Effector memory CD4-positive, alpha-beta T cell (primary cell): ENCODE results near the gene PKD1L1.

Source experiments
- DNase-seq, 3 donors: peaks; one replicate each; pipeline ENCODE4 v3.0.0-alpha.2; 2020
- H3K27ac ChIP-seq: 2 replicates; pipeline ENCODE4 v1.7.0; 2013; ENCODE audit warnings: mild to moderate bottlenecking, low read length, moderate library complexity; ENCODE audit not compliant: insufficient read depth, poor library complexity, severe bottlenecking
- H3K27me3 ChIP-seq: replicated peaks from 2 replicates; pipeline ENCODE4 v1.7.0; 2013; ENCODE audit warnings: mild to moderate bottlenecking, low read length; ENCODE audit not compliant: insufficient read depth, control insufficient read depth, poor library complexity, severe bottlenecking
- H3K36me3 ChIP-seq: 2 replicates; pipeline ENCODE4 v1.7.0; 2013; ENCODE audit warnings: mild to moderate bottlenecking, low read length, moderate library complexity; ENCODE audit not compliant: control insufficient read depth, insufficient read depth
- H3K4me1 ChIP-seq: 2 replicates; pipeline ENCODE4 v1.7.0; 2013; ENCODE audit warnings: low read length, mild to moderate bottlenecking; ENCODE audit not compliant: control insufficient read depth, insufficient read depth, poor library complexity, severe bottlenecking
- H3K4me3 ChIP-seq: 2 replicates; pipeline ENCODE4 v1.7.0; 2013; ENCODE audit warnings: low read length, low read depth, mild to moderate bottlenecking; ENCODE audit not compliant: insufficient read depth, poor library complexity, severe bottlenecking
- H3K9me3 ChIP-seq: 2 replicates; pipeline ENCODE4 v1.7.0; 2013; ENCODE audit warnings: mild to moderate bottlenecking, low read length, moderate library complexity; ENCODE audit not compliant: control insufficient read depth

The PKD1L1 gene

DNA sequence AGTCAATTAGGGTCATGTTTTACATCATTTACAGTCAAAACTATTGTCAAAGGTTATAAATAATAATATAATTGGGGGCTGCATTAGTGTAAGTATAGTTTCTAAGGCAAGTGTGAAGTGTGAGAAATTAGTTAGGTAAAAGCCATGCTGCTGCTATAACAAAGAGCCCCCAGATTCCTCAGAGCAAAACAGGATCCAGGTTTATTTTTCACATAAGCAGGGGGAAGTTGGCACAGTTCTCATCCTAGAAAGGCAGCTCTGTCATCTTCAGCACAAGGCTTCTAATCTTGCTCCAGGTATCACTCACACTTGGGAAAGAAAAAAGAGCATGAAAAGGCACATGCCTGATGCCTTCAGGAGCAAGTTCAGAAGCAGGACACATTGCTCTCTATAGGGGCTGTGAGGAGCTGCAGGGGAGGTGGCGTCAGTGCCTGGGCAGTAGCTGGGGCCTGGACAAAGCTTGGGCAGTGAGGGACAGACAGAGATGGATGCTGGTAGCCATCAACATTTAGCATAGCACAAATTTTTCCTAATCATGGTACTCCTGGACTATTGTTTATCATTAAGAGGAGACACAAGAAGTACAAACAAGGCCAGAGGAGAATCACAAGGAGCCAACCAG, 170.6 kb downstream of the PKD1L1 start:
- no peak for DNase-seq
- H3K27me3 ChIP-seq: no peaks in the 10 kb centered on the region
- no peaks in the 10 kb centered on the region for H3K9me3 ChIP-seq
- no peaks in the 10 kb centered on the region for H3K36me3 ChIP-seq
- no peak overlapping the region for H3K27ac ChIP-seq
- no peak overlapping the region for H3K4me3 ChIP-seq
- H3K4me1 ChIP-seq: no peaks in the 10 kb centered on the region

DNA sequence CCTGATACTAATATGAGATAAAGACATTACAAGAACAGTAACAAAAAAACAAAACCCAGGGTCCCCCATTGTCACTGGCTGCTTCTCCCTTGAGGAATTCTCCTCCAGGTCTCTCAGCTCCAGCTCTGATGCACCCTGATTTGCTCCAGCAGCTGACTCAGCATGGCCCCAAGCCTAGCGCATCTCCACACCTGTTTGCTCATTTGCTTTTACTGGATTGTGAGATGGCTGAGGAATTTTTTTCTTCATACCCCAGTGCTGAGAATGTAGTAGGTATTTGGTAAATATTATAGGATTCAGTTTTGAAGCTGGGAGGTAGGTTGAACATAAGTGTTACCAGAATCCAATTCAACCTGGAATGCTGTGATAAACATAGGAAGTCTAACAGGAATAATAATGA, 171.9 kb downstream of the PKD1L1 start:
- Histone ChIP-seq H3K4me3 (no peak overlapping the region), H3K4me1 (no peaks in the 10 kb centered on the region), H3K36me3 (no peaks in the 10 kb centered on the region), H3K27me3 (no peaks in the 10 kb centered on the region), H3K27ac (no peak overlapping the region), H3K9me3 (no peaks in the 10 kb centered on the region)
- DNase-seq: no peak

DNA sequence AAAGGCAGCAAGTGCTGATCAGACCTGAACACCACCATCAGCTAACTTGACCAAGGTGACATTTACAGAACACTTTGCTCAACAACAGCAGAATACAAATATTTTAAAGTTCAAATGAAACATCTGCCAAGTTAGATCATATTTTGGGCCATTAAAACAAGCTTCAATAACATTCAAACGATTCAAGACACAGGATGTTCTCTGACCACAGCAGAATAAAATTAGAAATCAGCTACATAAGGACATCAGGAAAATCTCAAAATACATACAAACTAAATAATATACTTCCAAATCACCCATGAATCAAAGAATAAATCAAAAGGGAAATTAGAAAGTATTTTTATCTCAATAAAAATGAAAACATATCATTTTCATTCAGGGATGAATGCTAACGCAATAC, 173.0 kb downstream of the PKD1L1 start:
- H3K4me3 ChIP-seq: no peak overlapping the region
- no peak overlapping the region for H3K27ac ChIP-seq
- H3K36me3 ChIP-seq: no peaks in the 10 kb centered on the region
- no peaks in the 10 kb centered on the region for H3K4me1 ChIP-seq
- DNase-seq: no peak
- no peaks in the 10 kb centered on the region for H3K27me3 ChIP-seq
- H3K9me3 ChIP-seq: no peaks in the 10 kb centered on the region

DNA sequence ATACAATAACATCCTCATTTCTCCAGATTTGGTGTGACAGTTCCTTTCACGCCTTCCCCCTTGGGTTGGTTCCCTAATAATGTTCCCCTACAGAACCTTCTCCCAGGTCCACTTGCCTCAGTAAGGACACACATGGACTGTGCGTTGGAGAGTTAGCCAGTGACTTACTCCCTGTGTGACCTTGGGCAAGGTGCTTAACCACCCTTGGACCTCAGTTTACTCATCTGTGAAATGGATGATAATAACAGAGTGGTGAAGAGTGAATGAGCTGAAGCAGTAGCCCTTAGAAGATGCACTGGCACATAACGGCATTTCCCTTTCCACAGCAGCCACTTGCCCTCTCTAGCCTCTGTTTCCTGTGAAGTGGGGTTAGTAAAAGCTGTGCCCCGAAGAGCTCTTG, 175.8 kb downstream of the PKD1L1 start:
- H3K9me3 ChIP-seq: no peaks in the 10 kb centered on the region
- H3K27me3 ChIP-seq: no peaks in the 10 kb centered on the region
- H3K4me3 ChIP-seq: no peak overlapping the region
- H3K36me3 ChIP-seq: no peaks in the 10 kb centered on the region
- H3K27ac ChIP-seq: no peak overlapping the region
- no peaks in the 10 kb centered on the region for H3K4me1 ChIP-seq
- no peak for DNase-seq

DNA sequence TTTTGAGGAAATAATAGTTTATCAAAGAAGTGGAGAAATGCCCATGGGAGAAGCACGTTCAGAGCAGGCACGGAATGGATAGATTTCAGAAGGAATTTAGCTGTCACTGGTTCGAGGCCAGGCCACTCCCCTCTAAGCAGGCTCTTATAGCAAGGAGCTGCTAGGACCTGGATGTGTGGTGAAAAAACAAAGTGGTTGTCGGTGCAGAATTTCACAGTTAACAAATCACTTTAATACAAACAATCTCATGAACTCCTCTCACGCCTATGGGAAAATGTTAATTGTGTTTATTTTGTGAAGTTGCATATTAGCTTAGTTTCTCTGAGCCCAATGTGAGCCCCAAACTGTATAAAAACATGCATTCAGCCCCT, 176.3 kb downstream of the PKD1L1 start:
- H3K9me3 ChIP-seq: no peaks in the 10 kb centered on the region

DNA sequence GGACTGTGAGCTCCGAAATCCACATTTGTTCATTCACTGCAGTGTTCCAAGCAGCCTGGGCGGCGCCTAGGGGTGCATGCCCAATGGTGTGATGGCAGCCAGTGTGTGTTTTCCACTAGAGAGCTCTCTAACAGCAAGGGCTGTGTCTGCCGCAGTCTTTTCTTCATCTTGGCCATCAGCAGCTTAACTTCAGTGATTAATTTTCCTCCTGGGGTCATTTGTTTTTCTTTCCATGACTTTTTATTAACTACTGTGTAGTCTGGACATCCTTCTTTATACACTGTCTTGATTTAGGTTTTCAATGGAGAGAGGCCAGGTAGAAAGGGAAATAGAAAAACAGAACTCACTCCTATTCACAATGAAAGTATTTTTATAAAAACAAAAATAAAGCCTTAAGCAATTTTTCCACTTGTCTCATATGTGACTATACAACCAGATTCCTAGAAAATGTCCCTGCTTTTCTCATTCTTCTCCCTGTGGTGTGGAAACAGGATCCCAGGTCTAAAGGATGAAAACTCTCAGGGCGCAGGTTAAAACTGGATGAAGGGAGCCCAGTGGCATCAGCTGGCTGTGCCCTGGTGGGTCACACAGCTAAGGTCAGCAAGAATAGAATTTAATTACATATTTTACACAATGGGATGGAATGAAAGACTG, 176.8 kb downstream of the PKD1L1 start:
- no peaks in the 10 kb centered on the region for H3K9me3 ChIP-seq
- DNase-seq: no peak
- H3K4me3 ChIP-seq: no peak overlapping the region
- no peaks in the 10 kb centered on the region for H3K27me3 ChIP-seq
- no peaks in the 10 kb centered on the region for H3K4me1 ChIP-seq
- H3K36me3 ChIP-seq: no peaks in the 10 kb centered on the region
- no peak overlapping the region for H3K27ac ChIP-seq

More for the DNA sequence above, 176.3 kb downstream of the PKD1L1 start:
- DNase-seq: no peak
- Histone ChIP-seq H3K4me1 (no peaks in the 10 kb centered on the region), H3K4me3 (no peak overlapping the region), H3K36me3 (no peaks in the 10 kb centered on the region), H3K27me3 (no peaks in the 10 kb centered on the region), H3K27ac (no peak overlapping the region)

DNA sequence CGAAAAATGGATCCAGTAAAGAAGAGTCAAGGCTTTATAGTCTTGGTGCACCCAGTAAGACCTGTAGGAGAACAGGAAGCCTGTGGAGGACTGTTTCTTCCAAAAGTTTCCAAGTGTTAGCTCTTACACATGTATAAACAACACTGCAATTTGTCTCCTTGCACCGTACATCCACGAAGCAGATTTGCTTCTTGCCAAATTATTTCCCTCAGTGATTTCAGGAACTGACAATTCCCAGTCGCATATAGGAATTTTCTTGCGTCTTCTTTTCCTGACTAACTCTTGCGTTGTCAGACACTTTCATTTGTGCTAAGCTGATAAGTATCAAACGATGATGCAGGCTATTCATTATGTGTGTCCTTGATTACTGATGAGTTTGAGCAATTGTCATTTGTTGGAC, 182.1 kb downstream of the PKD1L1 start:
- no peaks in the 10 kb centered on the region for H3K9me3 ChIP-seq
- no peaks in the 10 kb centered on the region for H3K36me3 ChIP-seq
- no peak overlapping the region for H3K4me3 ChIP-seq
- H3K27ac ChIP-seq: no peak overlapping the region
- no peaks in the 10 kb centered on the region for H3K4me1 ChIP-seq
- DNase-seq: no peak
- no peaks in the 10 kb centered on the region for H3K27me3 ChIP-seq

DNA sequence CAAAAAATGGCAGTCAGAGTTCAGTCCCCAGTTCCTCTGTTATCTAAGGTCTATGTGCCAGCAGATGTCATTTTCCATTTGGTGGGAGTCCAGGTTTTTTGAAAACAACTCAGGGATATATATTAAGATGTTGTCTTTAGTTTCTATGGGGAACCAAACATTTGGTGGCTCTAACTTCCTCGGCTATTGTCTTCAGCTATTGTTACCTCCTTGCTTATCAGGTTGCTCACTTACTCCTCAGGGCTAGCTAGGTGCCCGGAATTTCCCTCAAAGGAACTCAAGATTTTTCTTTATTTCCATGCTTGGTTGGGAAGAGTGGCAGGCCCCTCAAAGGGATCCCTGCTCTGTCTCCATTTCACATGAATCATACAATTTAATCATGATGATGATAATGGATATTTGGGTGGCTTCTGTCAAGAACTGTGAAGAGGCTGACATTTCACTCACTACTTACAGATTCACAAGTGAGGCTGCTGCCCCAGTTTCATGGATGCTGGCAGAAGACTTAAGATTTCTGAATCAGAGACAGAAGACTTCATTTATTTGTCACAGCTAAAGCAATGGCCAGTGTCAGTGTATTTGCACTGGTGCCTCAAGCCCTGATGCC, 182.8 kb downstream of the PKD1L1 start:
- no peak for DNase-seq
- no peak overlapping the region for H3K27ac ChIP-seq
- H3K4me3 ChIP-seq: no peak overlapping the region
- no peaks in the 10 kb centered on the region for H3K27me3 ChIP-seq
- H3K4me1 ChIP-seq: no peaks in the 10 kb centered on the region
- no peaks in the 10 kb centered on the region for H3K9me3 ChIP-seq
- no peaks in the 10 kb centered on the region for H3K36me3 ChIP-seq

DNA sequence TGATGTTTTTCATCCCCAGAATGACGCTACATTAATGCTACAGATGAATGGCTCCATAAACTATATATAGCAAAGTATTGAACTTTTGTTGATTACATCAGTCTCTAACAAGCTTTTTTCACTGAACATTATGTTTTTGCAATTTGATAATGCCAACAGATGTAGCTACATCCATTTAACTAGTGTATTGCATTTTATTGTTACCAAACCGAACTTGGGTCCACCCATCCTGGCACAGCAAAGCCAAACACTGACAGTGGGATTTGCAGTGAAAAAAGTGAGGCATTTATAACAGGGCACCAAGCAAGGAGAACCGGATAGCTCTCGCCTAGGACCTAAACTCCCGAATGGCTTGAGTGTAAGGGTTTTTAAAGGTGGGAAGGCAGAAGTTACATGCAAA, 183.5 kb downstream of the PKD1L1 start:
- no peak overlapping the region for H3K27ac ChIP-seq

More for the DNA sequence above, 183.5 kb downstream of the PKD1L1 start:
- Histone ChIP-seq H3K4me1 (no peaks in the 10 kb centered on the region), H3K27me3 (no peaks in the 10 kb centered on the region), H3K36me3 (no peaks in the 10 kb centered on the region), H3K4me3 (no peak overlapping the region), H3K9me3 (no peaks in the 10 kb centered on the region)
- no peak for DNase-seq
